ENCODE measurements around the gene PRKCG. TPM values are rescaled to one million over a fixed set of nuclear protein-coding genes. Genes with fewer than 3 reads are reported as not detected.
"Not testable (repeated sequence)": the region's sequence is repeated elsewhere in the genome, so short reads cannot be mapped to it uniquely, and the experiment has no call there.

The PRKCG gene
- total RNA-seq, 6 experiments from 2014 or later = 0.23 to 0.28 TPM; not detected in 4

DNA sequence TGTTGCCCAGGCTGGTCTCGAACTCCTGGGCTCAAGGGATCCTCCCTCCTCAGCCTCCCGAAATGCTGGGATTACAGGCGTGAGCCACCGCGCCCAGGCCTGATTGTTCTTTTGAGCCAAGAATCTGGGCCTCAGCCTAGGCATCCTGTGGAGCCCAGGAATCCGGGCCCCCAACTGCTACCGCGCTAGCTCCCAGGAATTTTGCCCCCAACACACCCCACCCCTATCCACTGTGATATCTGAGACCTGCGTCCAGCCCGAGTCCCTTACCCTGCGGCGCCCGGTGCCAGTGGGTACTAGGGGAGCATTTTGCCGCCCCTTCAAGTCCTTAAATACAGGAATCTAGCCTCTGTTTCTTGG, 15.2 kb upstream of the PRKCG start:
- Mint-ChIP-seq H3K27me3 (ENCODE audit: insufficient read depth) (peaks cover 34% of the 10 kb centered on the region), H3K36me3 (ENCODE audit: low read depth) (peaks cover 24% of the 10 kb centered on the region)

DNA sequence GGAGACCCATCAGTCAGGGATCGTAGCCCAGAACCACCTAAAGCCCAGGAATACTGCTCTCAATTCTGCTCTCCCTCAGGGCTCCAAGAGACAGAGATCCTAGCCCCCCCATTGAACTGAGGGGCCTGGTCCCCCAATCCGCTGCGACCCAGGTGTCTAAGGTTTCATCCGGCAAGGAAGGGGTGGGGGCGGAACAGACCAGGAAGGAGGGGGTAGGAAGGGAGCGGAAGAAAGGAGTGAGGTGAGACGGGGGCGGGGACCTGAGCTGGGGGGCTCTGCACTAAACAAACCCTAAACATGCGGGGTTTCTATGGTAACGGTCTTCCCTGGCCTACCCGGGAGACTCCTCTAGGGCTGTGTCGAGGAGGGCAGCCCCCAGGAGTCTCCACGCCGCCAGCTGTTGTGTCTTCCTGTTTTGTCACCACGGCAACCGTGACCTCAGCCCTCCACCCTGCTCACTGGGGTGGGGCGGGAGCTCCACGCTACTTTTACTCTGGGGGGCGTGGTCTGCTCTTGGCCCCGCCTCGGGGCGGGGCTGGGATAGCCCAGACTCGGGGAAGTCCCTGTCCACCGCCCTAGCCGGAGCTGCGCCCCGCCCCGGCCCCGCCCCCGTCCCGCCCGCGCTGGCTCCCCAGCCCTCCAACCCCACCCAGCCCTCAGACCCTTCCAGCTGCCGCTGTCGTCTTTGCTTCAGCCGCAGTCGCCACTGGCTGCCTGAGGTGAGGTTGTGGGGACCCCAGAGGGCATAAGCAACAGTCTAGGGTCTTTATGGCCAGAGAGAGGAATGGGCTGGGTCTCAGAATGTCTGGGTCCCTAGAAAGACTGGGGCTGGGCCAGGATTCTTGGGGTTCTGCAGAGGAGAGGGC, 14.5 kb upstream of the PRKCG start, which contains the start of gene MYADM:
Gene MYADM (plus strand): TSS at position 659 of the 866 bp plus-strand sequence. CDS start 5,647 bp downstream, outside the sequence.
- peaks cover 11% of the 10 kb centered on the region for H3K9me3 Mint-ChIP-seq
- peak; percentile 99 for DNase-seq
- peaks cover 24% of the 10 kb centered on the region for H3K36me3 Mint-ChIP-seq (ENCODE audit: low read depth)
- TF ChIP-seq, protein P1, sequence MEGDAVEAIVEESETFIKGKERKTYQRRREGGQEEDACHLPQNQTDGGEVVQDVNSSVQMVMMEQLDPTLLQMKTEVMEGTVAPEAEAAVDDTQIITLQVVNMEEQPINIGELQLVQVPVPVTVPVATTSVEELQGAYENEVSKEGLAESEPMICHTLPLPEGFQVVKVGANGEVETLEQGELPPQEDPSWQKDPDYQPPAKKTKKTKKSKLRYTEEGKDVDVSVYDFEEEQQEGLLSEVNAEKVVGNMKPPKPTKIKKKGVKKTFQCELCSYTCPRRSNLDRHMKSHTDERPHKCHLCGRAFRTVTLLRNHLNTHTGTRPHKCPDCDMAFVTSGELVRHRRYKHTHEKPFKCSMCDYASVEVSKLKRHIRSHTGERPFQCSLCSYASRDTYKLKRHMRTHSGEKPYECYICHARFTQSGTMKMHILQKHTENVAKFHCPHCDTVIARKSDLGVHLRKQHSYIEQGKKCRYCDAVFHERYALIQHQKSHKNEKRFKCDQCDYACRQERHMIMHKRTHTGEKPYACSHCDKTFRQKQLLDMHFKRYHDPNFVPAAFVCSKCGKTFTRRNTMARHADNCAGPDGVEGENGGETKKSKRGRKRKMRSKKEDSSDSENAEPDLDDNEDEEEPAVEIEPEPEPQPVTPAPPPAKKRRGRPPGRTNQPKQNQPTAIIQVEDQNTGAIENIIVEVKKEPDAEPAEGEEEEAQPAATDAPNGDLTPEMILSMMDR (IDR thresholded peaks at IDR 0.05) = no peak
- H3K4me3 Mint-ChIP-seq = peak within 1 kb of the TSS; percentile 100
- H3K27ac Mint-ChIP-seq = peak within 1 kb of the TSS; percentile 100
- H3K4me1 Mint-ChIP-seq (ENCODE audit: low read depth) = peaks cover 40% of the 10 kb centered on the region
- peaks cover 34% of the 10 kb centered on the region for H3K27me3 Mint-ChIP-seq (ENCODE audit: insufficient read depth)

More for the DNA sequence above, 15.2 kb upstream of the PRKCG start:
- no peak for DNase-seq
- H3K9me3 Mint-ChIP-seq = peaks cover 11% of the 10 kb centered on the region
- H3K27ac Mint-ChIP-seq = peak overlapping the region; percentile 100
- peak overlapping the region; percentile 100 for H3K4me3 Mint-ChIP-seq
- TF ChIP-seq, protein P1 (IDR thresholded peaks at IDR 0.05) = no peak
- H3K4me1 Mint-ChIP-seq (ENCODE audit: low read depth) = peaks cover 40% of the 10 kb centered on the region

DNA sequence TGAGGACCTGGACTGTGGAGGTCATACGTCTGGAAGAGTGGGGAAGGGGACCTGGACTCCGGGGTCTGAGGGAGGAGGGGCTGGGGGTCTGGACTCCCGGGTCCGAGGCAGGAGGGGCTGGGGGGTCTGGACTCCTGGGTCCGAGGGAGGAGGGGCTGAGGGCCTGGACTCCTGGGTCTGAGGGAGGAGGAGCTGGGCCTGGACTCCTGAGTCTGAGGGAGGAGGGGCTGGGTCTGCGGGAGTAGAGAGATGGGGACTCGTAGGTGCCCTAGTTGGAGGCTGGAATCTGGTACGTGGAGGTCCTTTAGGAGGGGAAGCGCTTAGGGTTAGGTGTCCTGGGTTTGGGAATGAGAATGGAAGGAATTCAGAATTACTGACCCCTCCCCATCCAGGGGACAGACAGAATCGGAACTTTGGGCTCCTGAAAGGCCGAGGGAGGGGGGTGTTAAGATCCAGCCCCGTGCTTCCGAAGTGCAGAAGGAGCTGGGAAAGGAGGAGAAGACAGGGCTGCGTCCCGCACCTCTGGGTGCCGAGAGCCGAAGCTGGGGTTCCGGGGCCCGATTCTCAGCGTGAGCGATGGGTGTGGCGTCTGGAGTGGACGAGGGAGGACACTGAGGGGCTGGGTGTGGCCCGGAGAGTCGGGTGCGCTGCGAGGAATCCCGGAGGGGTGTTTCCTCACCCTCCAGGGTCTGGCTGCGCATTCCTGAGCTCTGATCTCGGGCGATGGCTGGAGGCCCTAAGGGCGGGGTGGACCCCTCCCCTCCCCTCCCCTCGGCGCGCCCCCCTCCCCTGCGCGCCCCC, 13.7 kb upstream of the PRKCG start:
- peaks cover 40% of the 10 kb centered on the region for H3K4me1 Mint-ChIP-seq (ENCODE audit: low read depth)
- peak overlapping the region; percentile 100 for H3K4me3 Mint-ChIP-seq
- peaks cover 11% of the 10 kb centered on the region for H3K9me3 Mint-ChIP-seq
- H3K27me3 Mint-ChIP-seq (ENCODE audit: insufficient read depth) = peaks cover 40% of the 10 kb centered on the region
- peak overlapping the region; percentile 100 for H3K27ac Mint-ChIP-seq
- H3K36me3 Mint-ChIP-seq (ENCODE audit: low read depth) = peaks cover 31% of the 10 kb centered on the region
- TF ChIP-seq, protein P1 (IDR thresholded peaks at IDR 0.05) = no peak
- peak; percentile 64 for DNase-seq

DNA sequence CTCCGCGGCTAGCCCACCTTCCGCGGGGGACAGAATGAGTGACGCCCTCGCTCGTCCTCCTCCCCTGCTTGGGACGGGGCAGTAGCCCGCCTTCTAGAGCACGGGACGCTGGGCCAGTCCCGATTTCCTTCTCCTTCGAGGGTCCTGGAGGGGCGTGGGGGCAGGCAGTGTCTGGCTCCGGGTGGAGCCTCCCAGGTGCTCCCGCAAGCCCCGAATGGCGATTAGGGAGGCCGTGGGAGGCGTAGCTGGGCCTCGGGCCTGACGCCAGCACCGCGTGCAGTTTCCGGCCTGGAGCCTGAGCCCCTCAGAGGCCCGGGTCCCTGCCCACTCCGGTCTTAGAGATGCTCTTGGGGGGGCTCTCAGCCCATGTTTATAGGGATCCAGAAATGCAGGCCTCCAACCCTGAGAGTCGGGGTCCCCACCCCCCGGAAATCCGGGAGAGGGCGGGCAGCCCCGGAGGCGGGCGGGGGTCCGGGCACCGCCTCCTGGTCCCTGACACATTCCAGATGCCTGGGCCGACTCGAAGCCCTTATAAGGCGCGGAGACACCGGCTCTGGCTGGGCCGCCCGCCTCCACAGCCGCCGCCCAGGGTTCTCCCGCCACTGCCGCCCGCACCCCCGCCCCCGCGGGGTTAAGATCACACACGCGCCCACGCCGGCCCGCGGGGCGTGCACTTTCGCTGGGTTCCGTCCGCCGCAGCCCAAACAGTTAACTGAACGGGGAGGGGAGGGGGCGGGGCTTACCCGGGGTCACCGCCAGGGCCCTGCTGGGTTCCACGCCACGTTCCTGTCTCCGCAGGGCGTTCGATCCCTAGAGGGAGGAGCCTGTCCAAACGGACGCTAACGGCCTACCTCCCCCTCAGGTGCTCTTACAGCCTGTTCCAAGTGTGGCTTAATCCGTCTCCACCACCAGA, 12.8 kb upstream of the PRKCG start:
- H3K27me3 Mint-ChIP-seq (ENCODE audit: insufficient read depth) = peaks cover 49% of the 10 kb centered on the region
- peaks cover 40% of the 10 kb centered on the region for H3K36me3 Mint-ChIP-seq (ENCODE audit: low read depth)
- peak overlapping the region; percentile 100 for H3K27ac Mint-ChIP-seq
- peaks cover 11% of the 10 kb centered on the region for H3K9me3 Mint-ChIP-seq
- peak; percentile 88 for DNase-seq
- H3K4me3 Mint-ChIP-seq = peak overlapping the region; percentile 100
- TF ChIP-seq, protein P1 (IDR thresholded peaks at IDR 0.05) = peak; percentile 40
- peaks cover 47% of the 10 kb centered on the region for H3K4me1 Mint-ChIP-seq (ENCODE audit: low read depth)

DNA sequence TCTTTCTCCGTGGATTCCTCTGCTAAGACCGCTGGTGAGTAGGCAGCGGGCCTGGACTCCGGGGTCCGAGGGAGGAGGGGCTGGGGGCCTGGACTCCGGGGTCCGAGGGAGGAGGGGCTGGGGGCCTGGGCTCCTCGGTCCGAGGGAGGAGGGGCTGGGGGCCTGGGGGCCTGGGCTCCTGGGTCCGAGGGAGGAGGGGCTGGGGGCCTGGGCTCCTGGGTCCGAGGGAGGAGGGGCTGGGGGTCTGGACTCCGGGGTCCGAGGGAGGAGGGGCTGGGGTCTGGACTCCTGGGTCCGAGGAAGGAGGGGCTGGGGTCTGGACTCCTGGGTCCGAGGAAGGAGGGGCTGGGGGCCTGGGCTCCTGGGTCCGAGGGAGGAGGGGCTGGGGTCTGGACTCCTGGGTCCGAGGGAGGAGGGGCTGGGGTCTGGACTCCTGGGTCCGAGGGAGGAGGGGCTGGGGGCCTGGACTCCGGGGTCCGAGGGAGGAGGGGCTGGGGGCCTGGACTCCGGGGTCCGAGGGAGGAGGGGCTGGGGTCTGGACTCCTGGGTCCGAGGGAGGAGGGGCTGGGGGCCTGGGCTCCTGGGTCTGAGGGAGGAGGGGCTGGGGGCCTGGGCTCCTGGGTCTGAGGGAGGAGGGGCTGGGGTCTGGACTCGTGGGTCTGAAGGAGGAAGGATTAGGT, 12.1 kb upstream of the PRKCG start:
- Mint-ChIP-seq H3K9me3 (peaks cover 11% of the 10 kb centered on the region), H3K27me3 (ENCODE audit: insufficient read depth) (peaks cover 55% of the 10 kb centered on the region), H3K36me3 (ENCODE audit: low read depth) (peaks cover 48% of the 10 kb centered on the region), H3K4me3 (peak overlapping the region; percentile 100), H3K27ac (peak overlapping the region; percentile 100), H3K4me1 (ENCODE audit: low read depth) (peaks cover 53% of the 10 kb centered on the region)
- DNase-seq = not testable (repeated sequence)
